HepG2 (cell line): ENCODE measurements around the gene NRL. TPM values are rescaled to one million over a fixed set of nuclear protein-coding genes. Genes with fewer than 3 reads are reported as not detected.

ENCODE experiments used
- DMAP1 ChIP-seq: IDR thresholded peaks from 2 replicates; pipeline ENCODE4 v1.6.1; 2016
- GATAD1 ChIP-seq: IDR thresholded peaks from 2 replicates; pipeline ENCODE4 v1.6.1; 2016; ENCODE audit warnings: missing genetic modification reagents, missing compliant biosample characterization
- GTF3A ChIP-seq: sonication (generic); formaldehyde crosslinking; conservative IDR thresholded peaks from 2 replicates; pipeline ENCODE4 v1.4.0; 2020; ENCODE audit warnings: mild to moderate bottlenecking, missing genetic modification reagents
- HIVEP1 ChIP-seq: sonication (generic); formaldehyde crosslinking; IDR thresholded peaks from 2 replicates; pipeline ENCODE4 v1.4.0; 2020; ENCODE audit warnings: mild to moderate bottlenecking, missing genetic modification reagents
- HNRNPK ChIP-seq: fragments of 200-400 bp; formaldehyde crosslinking; IDR thresholded peaks from 2 replicates; pipeline ENCODE4 v1.6.1; 2018; ENCODE audit warnings: low read length, low read depth, moderate library complexity, mild to moderate bottlenecking; ENCODE audit not compliant: poor library complexity, severe bottlenecking
- MLX ChIP-seq: IDR thresholded peaks from 2 replicates; pipeline ENCODE4 v1.6.1; 2016
- MTF2 ChIP-seq: sonication (generic); formaldehyde crosslinking; IDR thresholded peaks from 2 replicates; pipeline ENCODE4 v1.5.0; 2020; ENCODE audit warnings: missing genetic modification reagents, borderline replicate concordance
- MYNN ChIP-seq: sonication (generic); formaldehyde crosslinking; IDR thresholded peaks from 2 replicates; pipeline ENCODE4 v1.4.0; 2020; ENCODE audit warnings: mild to moderate bottlenecking, low read depth, missing genetic modification reagents
- PAX8 ChIP-seq: sonication (generic); formaldehyde crosslinking; IDR thresholded peaks from 2 replicates; pipeline ENCODE4 v1.8.0; 2022; ENCODE audit warnings: mild to moderate bottlenecking, missing genetic modification reagents, borderline replicate concordance
- PCBP2 ChIP-seq: fragments of 200-400 bp; formaldehyde crosslinking; optimal IDR thresholded peaks from 2 replicates; pipeline ENCODE3; 2018; ENCODE audit warnings: low read length, low read depth; ENCODE audit not compliant: poor library complexity, severe bottlenecking
- RARA ChIP-seq: IDR thresholded peaks from 2 replicates; pipeline ENCODE4 v1.6.1; 2016; ENCODE audit warnings: missing genetic modification reagents, missing compliant biosample characterization
- RFX3 ChIP-seq: IDR thresholded peaks from 2 replicates; pipeline ENCODE4 v1.6.1; 2016; ENCODE audit warnings: missing biosample characterization, missing genetic modification reagents
- SMC3 ChIP-seq: IDR thresholded peaks from 2 replicates; pipeline ENCODE4 v1.6.1; 2011; ENCODE audit warnings: low read length, improper control_type of control experiment
- SRSF4 ChIP-seq: fragments of 200-400 bp; formaldehyde crosslinking; IDR thresholded peaks from one replicate; pipeline ENCODE4 v1.6.1; 2018; ENCODE audit warnings: mild to moderate bottlenecking, low read depth, low read length, moderate library complexity; ENCODE audit not compliant: poor library complexity, severe bottlenecking
- ZBTB38 ChIP-seq: sonication (generic); formaldehyde crosslinking; IDR thresholded peaks from 2 replicates; pipeline ENCODE4 v1.5.1; 2020; ENCODE audit warnings: mild to moderate bottlenecking, missing genetic modification reagents
- ZFX ChIP-seq: sonication (generic); formaldehyde crosslinking; IDR thresholded peaks from 2 replicates; pipeline ENCODE4 v1.4.0; 2020; ENCODE audit warnings: mild to moderate bottlenecking, low read depth, missing genetic modification reagents, moderate library complexity
- ZNF230 ChIP-seq: sonication (generic); formaldehyde crosslinking; IDR thresholded peaks from 2 replicates; pipeline ENCODE4 v1.4.0; 2020; ENCODE audit warnings: mild to moderate bottlenecking, missing genetic modification reagents
- ZNF329 ChIP-seq: sonication (generic); formaldehyde crosslinking; IDR thresholded peaks from 2 replicates; pipeline ENCODE4 v1.9.0; 2021; ENCODE audit warnings: low read depth, mild to moderate bottlenecking, missing genetic modification reagents
- ZNF333 ChIP-seq: sonication (generic); formaldehyde crosslinking; IDR thresholded peaks from 2 replicates; pipeline ENCODE4 v1.4.0; 2020; ENCODE audit warnings: mild to moderate bottlenecking, missing genetic modification reagents, borderline replicate concordance
- ZNF382 ChIP-seq: sonication (generic); formaldehyde crosslinking; IDR thresholded peaks from 2 replicates; pipeline ENCODE4 v1.5.0; 2020; ENCODE audit warnings: missing genetic modification reagents, mild to moderate bottlenecking, borderline replicate concordance
- ZNF629 ChIP-seq: sonication (generic); formaldehyde crosslinking; conservative IDR thresholded peaks from 2 replicates; pipeline ENCODE4 v1.5.0; 2020; ENCODE audit warnings: missing genetic modification reagents
- ZNF670 ChIP-seq: sonication (generic); formaldehyde crosslinking; IDR thresholded peaks from 2 replicates; pipeline ENCODE4 v1.8.0; 2022; ENCODE audit warnings: mild to moderate bottlenecking, missing genetic modification reagents, borderline replicate concordance
- ZNF724P ChIP-seq: sonication (generic); formaldehyde crosslinking; IDR thresholded peaks from 2 replicates; pipeline ENCODE4 v1.8.0; 2022; ENCODE audit warnings: missing genetic modification reagents, borderline replicate concordance
- ZNF749 ChIP-seq: sonication (generic); formaldehyde crosslinking; IDR thresholded peaks from 2 replicates; pipeline ENCODE4 v1.8.0; 2022; ENCODE audit warnings: mild to moderate bottlenecking, missing genetic modification reagents, moderate library complexity, borderline replicate concordance
- ZNF788 ChIP-seq: sonication (generic); formaldehyde crosslinking; IDR thresholded peaks from 2 replicates; pipeline ENCODE4 v1.5.0; 2020; ENCODE audit warnings: mild to moderate bottlenecking, missing genetic modification reagents, borderline replicate concordance
- ZSCAN9 ChIP-seq: IDR thresholded peaks from 2 replicates; pipeline ENCODE4 v1.6.1; 2016; ENCODE audit warnings: borderline replicate concordance
- polyA plus RNA-seq, 8 experiments: library from polyadenylated mRNA; depleted of rRNA in 3 of 8; stranded (reverse) in 7 of 8; unstranded in 1 of 8; fragments of >200 nt; fragmentation: Illumina TruSeq in 4 of 8; extraction: Trizol in 4 of 8; gene quantifications; 2 replicates each; pipeline versions ENCODE4 v1.2.1 to v1.2.3, GENCODE V29; 2011 to 2016; ENCODE audit warnings: low read depth in 4 of 8, missing spikeins in 1 of 8, mixed read lengths in 1 of 8; ENCODE audit not compliant: insufficient read depth in 1 of 8
- total RNA-seq, 5 experiments: library from RNA; depleted of rRNA; stranded (reverse); fragments of >200 nt; fragmentation: Illumina TruSeq; extraction: Trizol; gene quantifications; 2 replicates each; pipeline ENCODE4 v1.2.3, GENCODE V29; 2016; ENCODE audit warnings: low read depth in 1 of 5
- TF ChIP-seq, protein P1 (sequence below): sonication (generic); formaldehyde crosslinking; IDR thresholded peaks from 2 replicates; pipeline ENCODE4 v1.9.0; 2021; ENCODE audit warnings: missing genetic modification reagents, borderline replicate concordance

The NRL gene
- total and polyA plus RNA-seq, 2 of the 13 experiments (the other 11 are each of a cell fraction or from before 2014, with no cell fraction given) = 2.5 to 4.7 TPM

DNA sequence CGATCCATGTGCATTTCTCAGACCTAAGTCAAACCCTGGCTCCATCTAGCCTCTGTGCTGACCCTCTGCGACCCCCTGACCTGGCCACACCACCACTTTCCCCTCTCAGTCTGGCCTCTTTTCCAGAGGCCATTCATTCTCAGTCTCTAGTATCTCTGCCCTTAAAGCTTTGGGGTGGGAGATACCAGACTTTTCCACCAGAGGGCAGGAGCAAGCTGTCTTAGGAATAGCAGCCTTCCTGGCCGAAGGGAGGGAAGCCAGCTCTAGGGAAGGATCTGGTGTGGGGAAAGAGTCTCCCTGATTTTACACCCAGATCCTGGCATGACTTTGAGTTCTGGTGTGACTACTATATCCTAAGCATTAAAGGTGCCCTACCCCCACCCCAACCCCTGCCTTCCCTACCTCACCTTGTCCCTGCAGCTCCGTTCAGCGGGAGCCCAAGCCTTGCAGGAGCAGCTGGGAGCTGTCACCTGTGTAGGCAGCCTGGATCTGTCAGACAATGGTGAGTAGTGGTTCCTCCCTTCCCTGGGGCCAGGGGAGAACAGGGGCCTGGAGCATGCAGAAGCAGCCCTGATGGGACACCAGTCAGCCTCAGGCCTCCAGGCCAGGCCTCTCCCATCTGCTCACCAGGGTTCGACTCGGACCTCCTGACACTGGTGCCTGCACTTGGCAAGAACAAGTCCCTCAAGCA, 56.3 kb downstream of the NRL start (continued):
- TF ChIP-seq, protein P1, sequence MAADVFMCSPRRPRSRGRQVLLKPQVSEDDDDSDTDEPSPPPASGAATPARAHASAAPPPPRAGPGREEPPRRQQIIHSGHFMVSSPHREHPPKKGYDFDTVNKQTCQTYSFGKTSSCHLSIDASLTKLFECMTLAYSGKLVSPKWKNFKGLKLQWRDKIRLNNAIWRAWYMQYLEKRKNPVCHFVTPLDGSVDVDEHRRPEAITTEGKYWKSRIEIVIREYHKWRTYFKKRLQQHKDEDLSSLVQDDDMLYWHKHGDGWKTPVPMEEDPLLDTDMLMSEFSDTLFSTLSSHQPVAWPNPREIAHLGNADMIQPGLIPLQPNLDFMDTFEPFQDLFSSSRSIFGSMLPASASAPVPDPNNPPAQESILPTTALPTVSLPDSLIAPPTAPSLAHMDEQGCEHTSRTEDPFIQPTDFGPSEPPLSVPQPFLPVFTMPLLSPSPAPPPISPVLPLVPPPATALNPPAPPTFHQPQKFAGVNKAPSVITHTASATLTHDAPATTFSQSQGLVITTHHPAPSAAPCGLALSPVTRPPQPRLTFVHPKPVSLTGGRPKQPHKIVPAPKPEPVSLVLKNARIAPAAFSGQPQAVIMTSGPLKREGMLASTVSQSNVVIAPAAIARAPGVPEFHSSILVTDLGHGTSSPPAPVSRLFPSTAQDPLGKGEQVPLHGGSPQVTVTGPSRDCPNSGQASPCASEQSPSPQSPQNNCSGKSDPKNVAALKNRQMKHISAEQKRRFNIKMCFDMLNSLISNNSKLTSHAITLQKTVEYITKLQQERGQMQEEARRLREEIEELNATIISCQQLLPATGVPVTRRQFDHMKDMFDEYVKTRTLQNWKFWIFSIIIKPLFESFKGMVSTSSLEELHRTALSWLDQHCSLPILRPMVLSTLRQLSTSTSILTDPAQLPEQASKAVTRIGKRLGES (CRISPR knock-in tag) = no peak
- TF ChIP-seq MTF2 (0 out of 2 replicates have a peak, but pooled peaks have one; percentile 57), GTF3A (CRISPR knock-in tag) (no peak), RFX3 (CRISPR knock-in tag) (no peak), MLX (CRISPR knock-in tag) (no peak), ZNF788 (CRISPR knock-in tag) (no peak; the same call in 1 of the 2 replicates), PAX8 (peak; percentile 69; the same call in 1 of the 2 replicates), PCBP2 (no peak), ZNF329 (CRISPR knock-in tag) (no peak), SMC3 (peak; percentile 100), ZNF629 (CRISPR knock-in tag) (no peak), ZNF749 (CRISPR knock-in tag) (no peak), DMAP1 (CRISPR knock-in tag) (no peak), HNRNPK (peak; percentile 42), MYNN (CRISPR knock-in tag) (0 out of 2 replicates have a peak, but pooled peaks have one; percentile 56), SRSF4 (no peak), ZSCAN9 (CRISPR knock-in tag) (no peak), ZFX (CRISPR knock-in tag) (peak; percentile 65), ZNF230 (CRISPR knock-in tag) (peak; percentile 64; the same call in 1 of the 2 replicates), ZBTB38 (CRISPR knock-in tag) (no peak; the same call in 1 of the 2 replicates), HIVEP1 (CRISPR knock-in tag) (no peak), ZNF724P (CRISPR knock-in tag) (no peak), RARA (CRISPR knock-in tag) (peak; percentile 53; the same call in 1 of the 2 replicates), GATAD1 (CRISPR knock-in tag) (0 out of 2 replicates have a peak, but pooled peaks have one; percentile 57), ZNF333 (CRISPR knock-in tag) (no peak), ZNF670 (no peak), ZNF382 (CRISPR knock-in tag) (no peak)
